CD14-positive monocyte (primary cell): ENCODE results near the gene CDC42BPB. TPM values are rescaled to one million over a fixed set of nuclear protein-coding genes. Genes with fewer than 3 reads are reported as not detected.

ENCODE experiments used
- DNase-seq, 3 donors: peaks; one replicate each; pipeline ENCODE4 v3.0.0-alpha.2; 2011 to 2022
- H2AFZ ChIP-seq: 2 replicates; pipeline ENCODE4 v1.6.0; 2012; ENCODE audit warnings: mild to moderate bottlenecking, low read depth, low read length, inconsistent platforms; ENCODE audit not compliant: insufficient read depth, poor library complexity, severe bottlenecking
- H3K27ac ChIP-seq, 2 donors: 1 replicate in 1 of 2; 2 replicates in 1 of 2; pipeline ENCODE4 v1.5.1; 2012 to 2013; ENCODE audit warnings: low read length in 2 of 2, control low read depth in 1 of 2, inconsistent platforms in 1 of 2, low read depth in 1 of 2, mild to moderate bottlenecking in 1 of 2
- H3K27me3 ChIP-seq, 2 donors: one replicate each; pipeline versions ENCODE4 v1.6.0 to v1.6.1; 2011 to 2013; ENCODE audit warnings: low read length in 2 of 2; ENCODE audit not compliant: control insufficient read depth in 2 of 2, insufficient read depth in 2 of 2
- H3K36me3 ChIP-seq, 2 donors: replicated peaks in 1 of 2; 1 replicate in 1 of 2; 2 replicates in 1 of 2; pipeline versions ENCODE4 v1.5.1 to v1.6.1; 2012 to 2013; ENCODE audit warnings: low read length in 2 of 2, control low read depth in 1 of 2, inconsistent platforms in 1 of 2, mild to moderate bottlenecking in 1 of 2; ENCODE audit not compliant: insufficient read depth in 2 of 2, control insufficient read depth in 1 of 2
- H3K4me1 ChIP-seq, 2 donors: 1 replicate in 1 of 2; 2 replicates in 1 of 2; pipeline versions ENCODE4 v1.5.1 to v1.6.1; 2012 to 2013; ENCODE audit warnings: low read length in 2 of 2, control low read depth in 1 of 2, inconsistent platforms in 1 of 2, mild to moderate bottlenecking in 1 of 2, moderate library complexity in 1 of 2; ENCODE audit not compliant: insufficient read depth in 2 of 2, control insufficient read depth in 1 of 2
- H3K4me2 ChIP-seq: replicated peaks from 2 replicates; pipeline ENCODE3; 2012; ENCODE audit warnings: low read length, moderate library complexity, mild to moderate bottlenecking; ENCODE audit not compliant: poor library complexity, severe bottlenecking; ENCODE audit errors: extremely low read depth
- H3K4me3 ChIP-seq, 3 experiments: fragments of 200-600 bp in 1 of 3; sonication (generic) in 1 of 3; replicated peaks in 1 of 3; 1 replicate in 2 of 3; 2 replicates in 1 of 3; pipeline ENCODE4 v1.5.1; 2011 to 2013; ENCODE audit warnings: low read length in 3 of 3, mild to moderate bottlenecking in 3 of 3, control low read depth in 2 of 3, low read depth in 2 of 3, inconsistent platforms in 1 of 3, moderate library complexity in 1 of 3
- H3K79me2 ChIP-seq: 2 replicates; pipeline ENCODE4 v1.6.0; 2012; ENCODE audit warnings: mild to moderate bottlenecking, control low read depth, inconsistent platforms, low read length, moderate library complexity; ENCODE audit not compliant: insufficient read depth
- H3K9ac ChIP-seq: 2 replicates; pipeline ENCODE4 v1.6.0; 2017; ENCODE audit warnings: low read length, mild to moderate bottlenecking; ENCODE audit not compliant: insufficient read depth, poor library complexity, severe bottlenecking
- H3K9me3 ChIP-seq, 2 donors: replicated peaks in 1 of 2; 1 replicate in 1 of 2; 2 replicates in 1 of 2; pipeline versions ENCODE4 v1.5.1 to v1.6.1; 2012 to 2013; ENCODE audit warnings: low read length in 2 of 2, control low read depth in 1 of 2; ENCODE audit not compliant: control insufficient read depth in 1 of 2, insufficient read depth in 1 of 2
- H4K20me1 ChIP-seq: 2 replicates; pipeline ENCODE4 v1.6.0; 2012; ENCODE audit warnings: mild to moderate bottlenecking, low read length, control low read depth, moderate library complexity; ENCODE audit not compliant: insufficient read depth
- H3K27ac Mint-ChIP-seq, 7 donors: one replicate each; pipeline ENCODE4 v1.8.0; 2020; ENCODE audit warnings: mild to moderate bottlenecking in 7 of 7, mixed read lengths in 7 of 7, moderate library complexity in 6 of 7, inconsistent platforms in 2 of 7
- H3K27me3 Mint-ChIP-seq, 3 donors: one replicate each; pipeline ENCODE4 v1.8.0; 2021 to 2022; ENCODE audit warnings: low read depth in 3 of 3, mild to moderate bottlenecking in 3 of 3, mixed read lengths in 3 of 3, moderate library complexity in 3 of 3, inconsistent platforms in 1 of 3
- H3K36me3 Mint-ChIP-seq, 2 donors: one replicate each; pipeline ENCODE4 v1.8.0; 2020; ENCODE audit warnings: mixed read lengths in 2 of 2, inconsistent platforms in 1 of 2, mild to moderate bottlenecking in 1 of 2
- H3K4me1 Mint-ChIP-seq: one replicate; pipeline ENCODE4 v1.8.0; 2020; ENCODE audit warnings: mild to moderate bottlenecking, mixed read lengths
- H3K4me3 Mint-ChIP-seq, 2 donors: one replicate each; pipeline ENCODE4 v1.8.0; 2020; ENCODE audit warnings: mild to moderate bottlenecking in 2 of 2, mixed read lengths in 2 of 2, moderate library complexity in 1 of 2
- H3K9me3 Mint-ChIP-seq, 7 donors: one replicate each; pipeline ENCODE4 v1.8.0; 2020 to 2022; ENCODE audit warnings: mixed read lengths in 7 of 7, mild to moderate bottlenecking in 6 of 7, moderate library complexity in 6 of 7, inconsistent platforms in 2 of 7
- WGBS: methylation state at CpG from one replicate; pipeline ENCODE4 v1.1.5; 2013; ENCODE audit warnings: missing lambda C conversion rate; ENCODE audit not compliant: insufficient coverage; 5-methylcytosine and 5-hydroxymethylcytosine counted together
- intact Hi-C, 2 donors: fragments of 100-400 bp; cut with micrococcal nuclease; formaldehyde crosslinking; loops; one replicate each; pipeline versions ENCODE4 v1.15.0 to v1.15.1; 2023
- polyA plus RNA-seq, 3 donors: library from polyadenylated mRNA; depleted of rRNA in 1 of 3; unstranded in 2 of 3; stranded (reverse) in 1 of 3; fragments of 300-500 nt in 2 of 3; fragments of >200 nt in 1 of 3; fragmentation: Illumina TruSeq in 2 of 3; gene quantifications; 1 replicate in 2 of 3; 2 replicates in 1 of 3; pipeline ENCODE4 v1.2.3, GENCODE V29; 2012 to 2021
- TF ChIP-seq, protein P1 (sequence below): fragments of 200-600 bp; IDR thresholded peaks from one replicate; pipeline ENCODE4 v1.8.0; 2022; ENCODE audit warnings: antibody characterized with exemption, mild to moderate bottlenecking

The CDC42BPB gene
- polyA plus RNA-seq, 3 donors, result 0.25 to 19.0 (median 0.60) TPM

GRCh38 chr14:103089386-103090335, 32.3 kb upstream of the CDC42BPB start:
- Histone ChIP-seq H3K79me2 (no peaks in the 10 kb centered on the region), H3K4me3 (no peak overlapping the region), H3K9ac (no peak overlapping the region), H3K4me2 (no peak overlapping the region), H3K36me3 (no peaks in the 10 kb centered on the region), H3K27me3 (peaks cover under 1 to 21% of the 10 kb centered on the region in 2 donors), H3K4me1 (peaks cover 18 to 22% of the 10 kb centered on the region in 2 donors), H3K9me3 (no peaks in the 10 kb centered on the region), H4K20me1 (no peaks in the 10 kb centered on the region), H3K27ac (no peak overlapping the region), H2AFZ (no peak overlapping the region)
- WGBS, result 93% methylated on average over 25 of the region's 28 CpGs
- H3K27ac Mint-ChIP-seq, result peak overlapping the region in 1 of 7 donors; percentile 11
- H3K36me3 Mint-ChIP-seq, result no peaks in the 10 kb centered on the region
- H3K4me1 Mint-ChIP-seq, result peaks cover 17% of the 10 kb centered on the region
- DNase-seq, result no peak
- peaks cover 0 to under 1% (median 0%) of the 10 kb centered on the region in 7 donors for H3K9me3 Mint-ChIP-seq
- H3K4me3 Mint-ChIP-seq, result no peak overlapping the region
- TF ChIP-seq, protein P1, sequence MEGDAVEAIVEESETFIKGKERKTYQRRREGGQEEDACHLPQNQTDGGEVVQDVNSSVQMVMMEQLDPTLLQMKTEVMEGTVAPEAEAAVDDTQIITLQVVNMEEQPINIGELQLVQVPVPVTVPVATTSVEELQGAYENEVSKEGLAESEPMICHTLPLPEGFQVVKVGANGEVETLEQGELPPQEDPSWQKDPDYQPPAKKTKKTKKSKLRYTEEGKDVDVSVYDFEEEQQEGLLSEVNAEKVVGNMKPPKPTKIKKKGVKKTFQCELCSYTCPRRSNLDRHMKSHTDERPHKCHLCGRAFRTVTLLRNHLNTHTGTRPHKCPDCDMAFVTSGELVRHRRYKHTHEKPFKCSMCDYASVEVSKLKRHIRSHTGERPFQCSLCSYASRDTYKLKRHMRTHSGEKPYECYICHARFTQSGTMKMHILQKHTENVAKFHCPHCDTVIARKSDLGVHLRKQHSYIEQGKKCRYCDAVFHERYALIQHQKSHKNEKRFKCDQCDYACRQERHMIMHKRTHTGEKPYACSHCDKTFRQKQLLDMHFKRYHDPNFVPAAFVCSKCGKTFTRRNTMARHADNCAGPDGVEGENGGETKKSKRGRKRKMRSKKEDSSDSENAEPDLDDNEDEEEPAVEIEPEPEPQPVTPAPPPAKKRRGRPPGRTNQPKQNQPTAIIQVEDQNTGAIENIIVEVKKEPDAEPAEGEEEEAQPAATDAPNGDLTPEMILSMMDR, result no peak
- H3K27me3 Mint-ChIP-seq, result peaks cover 12 to 34% (median 21%) of the 10 kb centered on the region in 3 donors
- intact Hi-C loops, result no loop called here

DNA sequence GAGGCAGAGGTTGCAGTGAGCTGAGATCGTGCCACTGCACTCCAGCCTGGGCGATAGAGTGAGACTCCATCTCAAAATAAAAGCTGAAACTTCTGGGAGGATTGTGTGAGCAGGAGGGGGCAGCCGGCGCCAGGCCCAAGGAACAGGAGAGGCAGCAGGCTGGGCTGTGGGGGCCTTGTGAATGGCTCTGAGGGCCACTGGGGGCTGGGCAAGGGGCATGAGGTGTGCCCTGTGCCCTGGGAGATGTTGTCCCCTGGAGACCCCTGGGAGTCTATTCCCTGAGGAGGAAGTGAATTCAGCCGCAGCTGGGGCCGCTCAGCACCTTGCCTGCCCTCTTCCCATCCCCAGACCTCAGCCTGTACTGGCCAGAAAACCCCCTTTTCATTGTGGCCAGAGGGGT, 31.6 kb upstream of the CDC42BPB start:
- Histone ChIP-seq H3K4me2 (no peak overlapping the region), H3K27me3 (peaks cover 5 to 26% of the 10 kb centered on the region in 2 donors), H2AFZ (no peak overlapping the region), H3K79me2 (no peaks in the 10 kb centered on the region), H4K20me1 (no peaks in the 10 kb centered on the region), H3K4me1 (peaks cover 10 to 15% of the 10 kb centered on the region in 2 donors), H3K9me3 (no peaks in the 10 kb centered on the region), H3K9ac (no peak overlapping the region), H3K36me3 (no peaks in the 10 kb centered on the region), H3K27ac (no peak overlapping the region), H3K4me3 (no peak overlapping the region)
- intact Hi-C loops, result no loop called here
- Mint-ChIP-seq H3K9me3 (peaks cover 0 to 3% (median 0%) of the 10 kb centered on the region in 7 donors), H3K4me1 (peaks cover 11% of the 10 kb centered on the region), H3K27ac (peak overlapping the region in 1 of 7 donors; percentile 53), H3K36me3 (no peaks in the 10 kb centered on the region), H3K4me3 (no peak overlapping the region), H3K27me3 (peaks cover 18 to 34% (median 24%) of the 10 kb centered on the region in 3 donors)
- no peak for DNase-seq
- TF ChIP-seq, protein P1, result no peak
- WGBS, result 97% methylated on average over 5 of the region's 6 CpGs
